Measurements from ENCODE around the gene GANAB. TPM values are rescaled to one million over a fixed set of nuclear protein-coding genes. Genes with fewer than 3 reads are reported as not detected.
"Not testable (repeated sequence)": the region's sequence is repeated elsewhere in the genome, so short reads cannot be mapped to it uniquely, and the experiment has no call there.

GANAB gene
- total RNA-seq, 1 donor from 2014 or later = 383 TPM

GRCh38 chr11:62621027-62621566, 25.3 kb downstream of the GANAB start:
- TF ChIP-seq, protein P1, sequence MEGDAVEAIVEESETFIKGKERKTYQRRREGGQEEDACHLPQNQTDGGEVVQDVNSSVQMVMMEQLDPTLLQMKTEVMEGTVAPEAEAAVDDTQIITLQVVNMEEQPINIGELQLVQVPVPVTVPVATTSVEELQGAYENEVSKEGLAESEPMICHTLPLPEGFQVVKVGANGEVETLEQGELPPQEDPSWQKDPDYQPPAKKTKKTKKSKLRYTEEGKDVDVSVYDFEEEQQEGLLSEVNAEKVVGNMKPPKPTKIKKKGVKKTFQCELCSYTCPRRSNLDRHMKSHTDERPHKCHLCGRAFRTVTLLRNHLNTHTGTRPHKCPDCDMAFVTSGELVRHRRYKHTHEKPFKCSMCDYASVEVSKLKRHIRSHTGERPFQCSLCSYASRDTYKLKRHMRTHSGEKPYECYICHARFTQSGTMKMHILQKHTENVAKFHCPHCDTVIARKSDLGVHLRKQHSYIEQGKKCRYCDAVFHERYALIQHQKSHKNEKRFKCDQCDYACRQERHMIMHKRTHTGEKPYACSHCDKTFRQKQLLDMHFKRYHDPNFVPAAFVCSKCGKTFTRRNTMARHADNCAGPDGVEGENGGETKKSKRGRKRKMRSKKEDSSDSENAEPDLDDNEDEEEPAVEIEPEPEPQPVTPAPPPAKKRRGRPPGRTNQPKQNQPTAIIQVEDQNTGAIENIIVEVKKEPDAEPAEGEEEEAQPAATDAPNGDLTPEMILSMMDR (IDR thresholded peaks at IDR 0.05; ENCODE audit: unreplicated experiment) = no peak
- Mint-ChIP-seq H3K9me3 (ENCODE audit: unreplicated experiment) (no peaks in the 10 kb centered on the region), H3K27ac (ENCODE audit: unreplicated experiment) (peak overlapping the region; percentile 91), H3K4me1 (ENCODE audit: unreplicated experiment) (peaks cover 42% of the 10 kb centered on the region), H3K36me3 (ENCODE audit: low read depth, unreplicated experiment) (peaks cover 23% of the 10 kb centered on the region), H3K4me3 (ENCODE audit: unreplicated experiment) (peak overlapping the region; percentile 93), H3K27me3 (ENCODE audit: unreplicated experiment) (peaks cover 13% of the 10 kb centered on the region)
- DNase-seq (ENCODE audit: low spot score) = no peak

GRCh38 chr11:62616957-62617356, 29.5 kb downstream of the GANAB start:
- Mint-ChIP-seq H3K27me3 (ENCODE audit: unreplicated experiment) (peaks cover 13% of the 10 kb centered on the region), H3K4me1 (ENCODE audit: unreplicated experiment) (peaks cover 12% of the 10 kb centered on the region)
- not testable (repeated sequence) for H3K27ac Mint-ChIP-seq (ENCODE audit: unreplicated experiment); H3K4me3 Mint-ChIP-seq (ENCODE audit: unreplicated experiment); DNase-seq (ENCODE audit: low spot score); H3K36me3 Mint-ChIP-seq (ENCODE audit: low read depth, unreplicated experiment); H3K9me3 Mint-ChIP-seq (ENCODE audit: unreplicated experiment)

- Mint-ChIP-seq H3K9me3 (ENCODE audit: unreplicated experiment) (no peaks in the 10 kb centered on the region), H3K36me3 (ENCODE audit: low read depth, unreplicated experiment) (peaks cover 5% of the 10 kb centered on the region), H3K27me3 (ENCODE audit: unreplicated experiment) (peaks cover 16% of the 10 kb centered on the region), H3K4me1 (ENCODE audit: unreplicated experiment) (peaks cover 9% of the 10 kb centered on the region), H3K27ac (ENCODE audit: unreplicated experiment) (no peak overlapping the region), H3K4me3 (ENCODE audit: unreplicated experiment) (no peak overlapping the region)
- TF ChIP-seq, protein P1 (IDR thresholded peaks at IDR 0.05; ENCODE audit: unreplicated experiment) = no peak
- DNase-seq (ENCODE audit: low spot score) = no peak
Measured at GRCh38 chr11:62615521-62615920, 30.9 kb downstream of the GANAB start.

DNA sequence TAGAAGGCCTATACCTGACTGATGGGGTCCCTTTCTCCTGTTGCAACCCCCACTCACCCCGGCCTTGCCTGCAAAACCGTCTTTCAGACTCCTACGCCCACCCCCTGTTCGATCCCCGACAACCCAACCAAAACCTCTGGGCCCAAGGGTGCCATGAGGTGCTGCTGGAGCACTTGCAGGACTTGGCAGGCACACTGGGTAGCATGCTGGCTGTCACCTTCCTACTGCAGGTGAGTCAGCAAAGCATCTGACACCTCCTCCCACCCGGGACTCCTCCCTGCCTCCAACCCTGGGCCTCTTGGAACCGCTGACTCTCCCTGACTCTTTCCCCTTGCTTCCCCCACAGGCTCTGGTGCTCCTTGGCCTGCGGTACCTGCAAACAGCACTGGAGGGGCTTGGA, 32.1 kb downstream of the GANAB start:
- H3K4me1 Mint-ChIP-seq (ENCODE audit: unreplicated experiment) = peaks cover 14% of the 10 kb centered on the region
- no peak for DNase-seq (ENCODE audit: low spot score)
- H3K9me3 Mint-ChIP-seq (ENCODE audit: unreplicated experiment) = no peaks in the 10 kb centered on the region
- peaks cover 14% of the 10 kb centered on the region for H3K27me3 Mint-ChIP-seq (ENCODE audit: unreplicated experiment)
- TF ChIP-seq, protein P1 (IDR thresholded peaks at IDR 0.05; ENCODE audit: unreplicated experiment) = no peak
- H3K27ac Mint-ChIP-seq (ENCODE audit: unreplicated experiment) = peak overlapping the region; percentile 78
- peaks cover 5% of the 10 kb centered on the region for H3K36me3 Mint-ChIP-seq (ENCODE audit: low read depth, unreplicated experiment)
- no peak overlapping the region for H3K4me3 Mint-ChIP-seq (ENCODE audit: unreplicated experiment)

- Mint-ChIP-seq H3K36me3 (ENCODE audit: low read depth, unreplicated experiment) (peaks cover 12% of the 10 kb centered on the region), H3K27me3 (ENCODE audit: unreplicated experiment) (peaks cover 18% of the 10 kb centered on the region), H3K27ac (ENCODE audit: unreplicated experiment) (no peak overlapping the region), H3K4me3 (ENCODE audit: unreplicated experiment) (no peak overlapping the region), H3K9me3 (ENCODE audit: unreplicated experiment) (no peaks in the 10 kb centered on the region), H3K4me1 (ENCODE audit: unreplicated experiment) (peaks cover 14% of the 10 kb centered on the region)
- TF ChIP-seq, protein P1 (IDR thresholded peaks at IDR 0.05; ENCODE audit: unreplicated experiment) = no peak
- DNase-seq (ENCODE audit: low spot score) = peak; percentile 15
Measured at GRCh38 chr11:62613291-62613778, 33.1 kb downstream of the GANAB start.

All from endothelial cell (in vitro differentiated cells).